AG10803 (cell line): ENCODE data around the gene TCP11L1.
A peak's percentile ranks its signal among the peaks of the same experiment; 100 is the strongest.

Experiments
- DNase-seq: peaks from one replicate; pipeline ENCODE4 v3.0.0; 2010; ENCODE audit warnings: low read depth
- H3K4me3 ChIP-seq: 2 replicates; pipeline ENCODE4 v1.5.1; 2011; ENCODE audit warnings: mild to moderate bottlenecking, low read length, control low read depth
- TF ChIP-seq, protein P1 (sequence below): conservative IDR thresholded peaks from 2 replicates; pipeline ENCODE4 v1.5.1; 2011; ENCODE audit warnings: mild to moderate bottlenecking, low read length, control low read depth, inconsistent platforms

The TCP11L1 gene

DNA sequence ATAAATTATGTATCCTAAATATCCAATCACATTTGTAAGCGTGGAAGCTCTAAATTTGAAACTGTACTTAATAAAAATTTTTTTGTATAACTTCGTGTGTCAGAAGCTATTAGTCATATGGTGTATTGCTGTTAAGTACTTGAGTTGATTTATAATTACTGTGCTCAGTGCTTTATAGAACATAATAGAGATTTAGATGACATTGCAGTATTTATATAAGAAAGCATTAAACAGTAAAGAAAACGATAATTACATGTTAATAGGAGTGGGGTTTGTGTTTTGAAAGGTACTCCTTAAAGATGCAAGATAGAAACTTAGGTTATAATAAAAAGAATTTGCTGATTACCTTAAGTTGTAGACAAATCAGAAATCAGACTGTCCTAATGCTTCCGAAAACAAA, 5.9 kb upstream of the TCP11L1 start:
- TF ChIP-seq, protein P1, sequence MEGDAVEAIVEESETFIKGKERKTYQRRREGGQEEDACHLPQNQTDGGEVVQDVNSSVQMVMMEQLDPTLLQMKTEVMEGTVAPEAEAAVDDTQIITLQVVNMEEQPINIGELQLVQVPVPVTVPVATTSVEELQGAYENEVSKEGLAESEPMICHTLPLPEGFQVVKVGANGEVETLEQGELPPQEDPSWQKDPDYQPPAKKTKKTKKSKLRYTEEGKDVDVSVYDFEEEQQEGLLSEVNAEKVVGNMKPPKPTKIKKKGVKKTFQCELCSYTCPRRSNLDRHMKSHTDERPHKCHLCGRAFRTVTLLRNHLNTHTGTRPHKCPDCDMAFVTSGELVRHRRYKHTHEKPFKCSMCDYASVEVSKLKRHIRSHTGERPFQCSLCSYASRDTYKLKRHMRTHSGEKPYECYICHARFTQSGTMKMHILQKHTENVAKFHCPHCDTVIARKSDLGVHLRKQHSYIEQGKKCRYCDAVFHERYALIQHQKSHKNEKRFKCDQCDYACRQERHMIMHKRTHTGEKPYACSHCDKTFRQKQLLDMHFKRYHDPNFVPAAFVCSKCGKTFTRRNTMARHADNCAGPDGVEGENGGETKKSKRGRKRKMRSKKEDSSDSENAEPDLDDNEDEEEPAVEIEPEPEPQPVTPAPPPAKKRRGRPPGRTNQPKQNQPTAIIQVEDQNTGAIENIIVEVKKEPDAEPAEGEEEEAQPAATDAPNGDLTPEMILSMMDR = no peak
- no peak for DNase-seq
- H3K4me3 ChIP-seq = no peak overlapping the region

DNA sequence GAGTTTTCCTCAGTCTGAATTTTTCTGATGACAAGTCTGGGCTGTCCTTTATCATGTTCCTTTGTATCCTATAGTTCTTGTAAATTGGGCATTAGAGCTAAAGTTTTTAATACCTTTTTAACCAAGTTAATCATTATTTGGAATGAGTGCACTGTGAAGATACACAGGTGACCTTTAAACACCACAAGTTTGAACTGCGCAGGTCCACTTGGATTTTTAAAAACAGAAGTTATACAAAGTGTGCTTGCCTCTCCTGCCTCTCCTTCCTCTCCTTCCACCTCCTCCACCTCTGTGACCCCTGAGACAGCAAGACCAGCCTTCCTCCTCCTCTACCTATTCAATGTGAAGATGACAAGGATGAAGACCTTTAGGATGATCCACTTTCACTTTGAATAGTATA, 4.4 kb upstream of the TCP11L1 start:
- no peak overlapping the region for H3K4me3 ChIP-seq
- no peak for DNase-seq
- TF ChIP-seq, protein P1 = no peak

DNA sequence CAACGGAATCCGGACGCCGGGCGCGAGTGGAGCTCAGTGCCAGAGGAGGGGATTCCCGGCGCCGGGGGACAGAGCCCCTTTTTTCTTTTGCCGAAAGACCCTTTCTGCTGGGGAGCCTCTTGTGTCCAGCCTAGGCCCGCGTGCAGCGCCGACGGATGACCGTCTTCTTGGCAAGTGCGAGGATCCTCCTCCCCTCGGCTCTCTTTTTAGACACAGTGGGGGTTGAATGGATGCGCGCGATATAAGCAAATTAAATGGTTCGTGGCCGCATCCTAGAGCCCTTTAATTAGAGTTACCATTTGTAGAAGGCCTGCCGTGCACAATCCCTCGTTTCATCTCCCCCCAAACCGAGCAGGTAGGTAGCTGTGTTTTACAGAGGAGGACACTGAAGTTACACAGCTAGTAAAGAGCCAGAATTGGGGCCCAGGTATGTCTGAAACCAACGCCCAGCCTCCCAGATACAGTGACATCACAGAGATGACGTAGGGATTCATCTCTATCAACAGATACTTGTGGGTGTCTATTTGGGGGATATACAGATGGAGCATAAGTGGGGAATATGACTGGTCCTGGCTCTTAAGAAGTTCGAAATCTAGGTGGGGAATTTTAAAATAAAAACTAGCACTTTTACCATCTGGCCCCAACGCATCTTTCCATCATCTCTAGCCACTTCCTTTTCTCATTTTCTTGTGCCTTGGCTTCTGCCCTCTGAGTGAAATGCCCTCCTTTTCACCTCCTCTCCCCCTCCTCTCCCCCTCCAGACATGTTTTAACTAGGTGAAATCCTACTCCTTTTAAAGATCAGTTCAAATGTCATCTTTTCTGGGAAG, 875 bp downstream of the TCP11L1 start:
- DNase-seq = no peak
- TF ChIP-seq, protein P1 = no peak

DNA sequence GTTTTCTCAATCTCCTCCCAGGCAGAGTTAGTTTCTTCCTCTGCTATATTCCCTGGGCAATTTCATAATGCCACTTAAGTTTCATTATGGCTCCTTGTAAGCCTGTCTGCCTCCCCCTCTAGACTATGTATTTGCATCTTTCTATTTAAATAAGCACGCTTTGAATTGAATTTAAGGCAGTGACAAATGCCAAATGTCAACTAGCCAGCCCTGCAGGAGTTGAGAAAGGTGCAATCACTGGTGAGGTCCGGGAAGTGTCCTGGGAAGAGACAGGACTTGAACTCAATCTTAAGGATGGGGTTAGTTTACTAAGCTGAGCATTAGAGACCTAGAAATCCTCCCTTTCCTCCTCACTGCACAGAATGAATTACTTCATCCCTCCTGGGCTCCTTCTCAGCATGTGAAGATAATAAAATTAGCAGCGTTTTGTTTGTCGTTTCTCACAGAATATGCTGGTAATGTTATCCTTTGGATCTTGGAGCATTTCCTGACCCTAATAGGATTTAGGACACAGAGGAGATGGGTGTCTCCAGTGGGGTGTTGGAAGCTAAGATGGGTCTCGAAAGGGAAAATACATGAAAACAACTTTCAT, 1.6 kb downstream of the TCP11L1 start:
- TF ChIP-seq, protein P1 = no peak
- no peak for DNase-seq
- H3K4me3 ChIP-seq = peak overlapping the region; percentile 93

More for the DNA sequence above, 875 bp downstream of the TCP11L1 start:
- H3K4me3 ChIP-seq = peak overlapping the region; percentile 93

DNA sequence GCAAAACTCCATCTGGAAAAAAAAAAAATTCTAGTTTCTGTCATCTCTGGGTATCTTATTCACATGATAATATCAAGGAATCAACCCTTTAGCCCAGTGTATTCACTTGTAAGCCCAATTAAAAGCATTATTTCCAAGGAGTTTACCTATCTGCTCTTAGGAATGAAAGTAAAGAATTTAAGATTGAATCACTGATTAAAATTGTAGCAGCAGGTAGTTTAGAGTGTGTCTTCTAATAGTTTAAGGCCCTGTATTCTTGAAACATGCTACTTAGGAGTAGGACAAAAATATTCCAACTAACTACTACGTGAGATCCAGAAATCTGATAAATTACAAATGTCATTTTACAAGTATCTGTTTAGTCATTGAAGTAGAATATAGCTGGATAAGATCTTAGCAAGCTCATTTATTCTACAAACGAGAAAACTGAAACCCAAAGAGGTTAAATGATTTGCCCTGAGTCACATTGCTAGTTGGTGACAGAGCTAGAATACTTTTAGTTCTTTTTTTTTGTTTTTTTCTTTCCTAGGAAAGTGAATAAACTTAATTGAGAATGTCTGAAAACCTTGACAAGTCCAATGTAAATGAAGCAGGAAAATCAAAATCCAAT, 4.0 kb downstream of the TCP11L1 start:
- TF ChIP-seq, protein P1 = no peak
- no peak overlapping the region for H3K4me3 ChIP-seq
- no peak for DNase-seq

DNA sequence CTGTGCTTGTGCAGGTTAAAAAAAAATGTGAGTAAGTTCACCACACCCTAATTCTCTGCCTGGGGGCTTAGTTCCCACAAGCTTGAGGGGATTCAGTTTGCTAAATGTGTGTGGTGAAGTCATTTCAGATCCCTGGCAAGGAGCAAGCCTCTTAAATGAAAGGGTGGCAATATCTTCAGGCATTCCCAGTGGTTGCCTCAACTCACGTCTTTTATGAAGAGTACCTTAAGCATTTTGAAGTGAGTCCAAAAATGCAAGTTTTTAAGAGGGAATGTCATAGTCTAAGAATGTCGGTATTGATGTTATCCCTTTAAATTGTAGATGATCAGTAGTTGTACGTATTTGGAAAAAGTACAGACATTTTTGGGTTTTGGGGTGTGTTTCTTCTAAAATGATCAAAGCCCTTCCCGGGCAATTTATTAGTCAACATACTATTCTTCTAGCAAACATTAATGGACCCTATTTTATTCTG, 4.9 kb downstream of the TCP11L1 start:
- DNase-seq = no peak
- TF ChIP-seq, protein P1 = no peak
- H3K4me3 ChIP-seq = no peak overlapping the region
